ENCODE measurements around the gene PRDM15. TPM values are rescaled to one million over a fixed set of nuclear protein-coding genes. Genes with fewer than 3 reads are reported as not detected.

Gene PRDM15
- total and polyA plus RNA-seq, 2 donors (not counting 3 experiments of a cell fraction or from before 2014, with no cell fraction given): 11.8 to 12.9 TPM

- TF ChIP-seq CTCF (IDR thresholded peaks at IDR 0.05; ENCODE audit: extremely low read depth in 1 of 2, insufficient read depth in 1 of 2, low read depth in 1 of 2, low read length in 2 of 2): no peak
- TF ChIP-seq FOS (IDR thresholded peaks at IDR 0.05; ENCODE audit: borderline replicate concordance, insufficient read depth, low read length): no peak
- no peak for TF ChIP-seq EZH2 (IDR thresholded peaks at IDR 0.05; ENCODE audit: borderline replicate concordance, low read depth, low read length, severe bottlenecking)
- TF ChIP-seq JUN (IDR thresholded peaks at IDR 0.05; ENCODE audit: borderline replicate concordance, insufficient read depth, insufficient read length, low read depth): no peak
- TF ChIP-seq POLR2A (IDR thresholded peaks at IDR 0.05; ENCODE audit: low read depth, low read length): no peak
- no peak for TF ChIP-seq MYC (IDR thresholded peaks at IDR 0.05; ENCODE audit: low read depth, low read length)
- no peak for TF ChIP-seq POLR2AphosphoS5 (IDR thresholded peaks at IDR 0.05; ENCODE audit: insufficient read depth, low read depth, low read length)
- TF ChIP-seq MAX (IDR thresholded peaks at IDR 0.05; ENCODE audit: insufficient read depth, insufficient read length): no peak
- no peak for TF ChIP-seq GATA2 (IDR thresholded peaks at IDR 0.05; ENCODE audit: insufficient read depth, insufficient read length, low read depth, low read length)
- Histone ChIP-seq H2AFZ (ENCODE audit: low read depth, low read length) (no peak overlapping the region), H3K4me3 (replicated peaks in 1 of 3; ENCODE audit: insufficient read depth in 1 of 3, low read depth in 1 of 3, low read length in 3 of 3) (no peak overlapping the region), H3K4me2 (ENCODE audit: insufficient read depth, low read length) (no peak overlapping the region), H3K9ac (replicated peaks; ENCODE audit: extremely low read depth, insufficient read depth, low read length) (no peak overlapping the region), H3K9me1 (replicated peaks; ENCODE audit: control insufficient read depth, extremely low read depth, insufficient read depth, low read length) (no peaks in the 10 kb centered on the region), H4K20me1 (replicated peaks; ENCODE audit: control insufficient read depth, extremely low read depth, insufficient read depth, low read length) (no peaks in the 10 kb centered on the region), H3K4me1 (ENCODE audit: control insufficient read depth, extremely low read depth, insufficient read depth, low read length) (no peaks in the 10 kb centered on the region), H3K36me3 (ENCODE audit: control insufficient read depth in 2 of 2, extremely low read depth in 1 of 2, insufficient read depth in 2 of 2, low read length in 2 of 2) (no peaks in the 10 kb centered on the region), H3K79me2 (ENCODE audit: control insufficient read depth, insufficient read depth, low read length) (no peaks in the 10 kb centered on the region), H3K9me3 (replicated peaks; ENCODE audit: control insufficient read depth, insufficient read depth, low read length) (no peaks in the 10 kb centered on the region), H3K27ac (ENCODE audit: insufficient read depth, low read depth, low read length) (no peak overlapping the region), H3K27me3 (ENCODE audit: control insufficient read depth in 2 of 2, insufficient read depth in 2 of 2, low read length in 2 of 2) (peaks cover 13 to 40% of the 10 kb centered on the region in 2 experiments)
- dilution Hi-C loops (cut with MboI; ENCODE audit: extremely low pct_ligation_motif_present, low sequenced_read_pairs): no loop called here
- ChIA-PET POLR2A (no interaction called here), CTCF (interaction anchor here (0.7 kb wide), 1 partner anchor 170 kb away, joined by 3 read pairs; no protein-coding TSS in a partner anchor)
- intact Hi-C loops (cut with micrococcal nuclease): no loop called here
- no peak for FAIRE-seq
- BruUV-seq (replicated peaks): no TSS peak
- no peak for DNase-seq (ENCODE audit: low read depth, low spot score)
Measured at GRCh38 chr21:41780337-41781049, 98.7 kb downstream of the PRDM15 start.
